Measurements from ENCODE around the gene HOXB4.

DNA sequence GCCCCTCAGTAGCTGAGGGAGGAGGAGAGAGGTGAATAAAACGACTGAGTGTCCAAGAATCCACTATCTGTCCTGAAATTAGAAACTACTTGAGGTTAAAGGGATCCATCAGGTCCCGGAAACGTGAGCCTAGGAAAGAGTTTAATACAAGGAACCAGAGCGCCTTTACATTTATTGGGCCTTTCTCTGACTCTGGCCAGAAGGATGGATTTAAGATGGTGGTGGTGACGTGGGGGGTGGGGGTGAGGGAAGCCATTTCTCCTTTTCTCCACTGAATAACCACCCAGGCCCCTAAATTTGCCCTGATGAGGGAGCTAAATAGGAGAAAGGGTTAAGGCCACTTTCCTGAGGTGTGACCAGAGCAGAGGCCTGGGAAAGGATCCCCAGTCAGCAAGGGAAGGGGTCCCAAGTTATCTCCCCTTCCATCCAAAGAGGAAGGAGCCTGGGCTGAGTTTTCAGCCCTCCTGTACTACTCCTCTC lies 49.0 kb upstream of the HOXB4 start:
- TF ChIP-seq, protein P1, sequence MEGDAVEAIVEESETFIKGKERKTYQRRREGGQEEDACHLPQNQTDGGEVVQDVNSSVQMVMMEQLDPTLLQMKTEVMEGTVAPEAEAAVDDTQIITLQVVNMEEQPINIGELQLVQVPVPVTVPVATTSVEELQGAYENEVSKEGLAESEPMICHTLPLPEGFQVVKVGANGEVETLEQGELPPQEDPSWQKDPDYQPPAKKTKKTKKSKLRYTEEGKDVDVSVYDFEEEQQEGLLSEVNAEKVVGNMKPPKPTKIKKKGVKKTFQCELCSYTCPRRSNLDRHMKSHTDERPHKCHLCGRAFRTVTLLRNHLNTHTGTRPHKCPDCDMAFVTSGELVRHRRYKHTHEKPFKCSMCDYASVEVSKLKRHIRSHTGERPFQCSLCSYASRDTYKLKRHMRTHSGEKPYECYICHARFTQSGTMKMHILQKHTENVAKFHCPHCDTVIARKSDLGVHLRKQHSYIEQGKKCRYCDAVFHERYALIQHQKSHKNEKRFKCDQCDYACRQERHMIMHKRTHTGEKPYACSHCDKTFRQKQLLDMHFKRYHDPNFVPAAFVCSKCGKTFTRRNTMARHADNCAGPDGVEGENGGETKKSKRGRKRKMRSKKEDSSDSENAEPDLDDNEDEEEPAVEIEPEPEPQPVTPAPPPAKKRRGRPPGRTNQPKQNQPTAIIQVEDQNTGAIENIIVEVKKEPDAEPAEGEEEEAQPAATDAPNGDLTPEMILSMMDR (IDR thresholded peaks at IDR 0.05; ENCODE audit: insufficient read depth, low read length, poor library complexity, severe bottlenecking): no peak
- no peak for TF ChIP-seq EZH2phosphoT487 (conservative IDR thresholded peaks at IDR 0.05; ENCODE audit: low read length)
